Kasumi-1 (cell line): Measurements from ENCODE around the gene IFNG.

Source experiments
- DNase-seq, 2 experiments: peaks; one replicate each; lab custom pipeline; 2025; lab: John Stamatoyannopoulos, UW

IFNG gene

DNA sequence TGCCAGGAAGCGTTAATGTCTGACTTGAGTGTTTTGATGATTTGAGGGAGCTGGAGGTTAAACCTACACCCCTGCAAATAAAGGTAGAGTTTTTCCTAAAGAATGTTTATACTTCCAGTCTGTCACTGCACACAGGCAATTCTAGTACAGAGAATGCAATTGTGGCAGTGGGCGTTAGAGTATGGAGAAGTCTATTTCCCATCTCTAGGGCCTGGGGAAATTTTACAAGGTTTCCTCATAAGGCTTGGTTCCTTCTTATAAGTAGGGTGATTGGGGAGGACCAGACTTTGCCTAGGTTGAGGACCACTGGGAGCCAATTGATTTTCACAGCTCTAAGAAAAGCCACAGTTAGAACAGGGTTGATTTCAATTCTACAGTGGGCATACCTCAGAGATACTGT is 44.3 kb downstream of the IFNG start:
- DNase-seq: no peak

DNA sequence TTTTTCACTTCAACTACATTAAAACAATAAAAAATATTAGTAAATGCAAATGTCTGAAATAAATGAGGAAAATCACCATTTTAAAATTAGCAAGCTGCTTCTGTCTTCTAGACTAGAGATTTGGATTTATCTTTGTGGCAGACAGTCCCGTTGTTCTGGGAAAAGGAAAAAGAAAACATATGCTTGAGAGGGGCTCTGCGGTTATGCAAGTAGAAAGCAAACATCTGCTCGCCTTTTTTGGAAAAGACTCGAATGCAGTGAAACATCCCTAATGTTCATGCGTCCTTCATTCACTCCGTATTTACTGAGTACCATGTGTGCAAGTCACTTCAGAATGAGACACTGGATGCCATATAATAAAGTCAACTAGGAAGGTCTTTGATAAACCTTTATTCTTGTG is 44.9 kb downstream of the IFNG start:
- no peak for DNase-seq

DNA sequence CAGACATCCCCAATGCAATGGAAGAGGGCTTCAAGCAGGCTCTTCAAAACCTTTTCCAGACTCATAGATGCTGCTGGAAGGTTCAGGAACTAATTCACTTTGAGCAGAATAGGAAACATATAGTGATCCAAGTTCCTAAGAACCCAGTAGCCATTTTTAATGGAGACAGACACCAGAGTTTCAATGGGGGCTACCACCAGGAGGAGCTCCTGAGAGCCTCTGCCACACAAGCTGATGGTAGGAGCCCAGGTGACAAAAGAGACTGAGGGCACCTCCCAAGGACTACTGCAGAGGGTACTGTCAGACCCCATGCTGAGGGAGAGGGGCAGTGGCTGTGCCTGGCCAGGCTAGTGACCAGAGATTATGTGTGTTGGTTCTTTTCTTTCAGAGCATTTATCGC is 45.9 kb downstream of the IFNG start:
- no peak for DNase-seq

DNA sequence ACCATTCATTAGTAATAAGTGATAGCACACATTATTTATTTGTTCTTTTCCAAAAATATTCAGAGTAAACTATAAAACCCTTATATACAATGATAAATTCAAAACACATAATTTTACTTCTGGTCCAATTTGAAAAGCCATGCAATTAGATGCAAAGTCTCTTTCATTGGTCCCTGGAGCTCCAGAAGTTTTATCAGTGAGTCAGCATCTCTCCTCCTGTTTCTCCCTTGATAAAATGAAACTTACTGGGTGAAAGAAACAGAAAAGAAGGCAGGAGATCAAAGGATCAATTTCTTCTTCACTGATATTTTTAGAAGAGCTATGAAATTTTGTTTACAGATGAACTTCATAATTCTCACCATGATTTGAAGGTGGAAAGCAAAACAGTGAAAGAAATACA is 47.5 kb downstream of the IFNG start:
- DNase-seq: no peak

DNA sequence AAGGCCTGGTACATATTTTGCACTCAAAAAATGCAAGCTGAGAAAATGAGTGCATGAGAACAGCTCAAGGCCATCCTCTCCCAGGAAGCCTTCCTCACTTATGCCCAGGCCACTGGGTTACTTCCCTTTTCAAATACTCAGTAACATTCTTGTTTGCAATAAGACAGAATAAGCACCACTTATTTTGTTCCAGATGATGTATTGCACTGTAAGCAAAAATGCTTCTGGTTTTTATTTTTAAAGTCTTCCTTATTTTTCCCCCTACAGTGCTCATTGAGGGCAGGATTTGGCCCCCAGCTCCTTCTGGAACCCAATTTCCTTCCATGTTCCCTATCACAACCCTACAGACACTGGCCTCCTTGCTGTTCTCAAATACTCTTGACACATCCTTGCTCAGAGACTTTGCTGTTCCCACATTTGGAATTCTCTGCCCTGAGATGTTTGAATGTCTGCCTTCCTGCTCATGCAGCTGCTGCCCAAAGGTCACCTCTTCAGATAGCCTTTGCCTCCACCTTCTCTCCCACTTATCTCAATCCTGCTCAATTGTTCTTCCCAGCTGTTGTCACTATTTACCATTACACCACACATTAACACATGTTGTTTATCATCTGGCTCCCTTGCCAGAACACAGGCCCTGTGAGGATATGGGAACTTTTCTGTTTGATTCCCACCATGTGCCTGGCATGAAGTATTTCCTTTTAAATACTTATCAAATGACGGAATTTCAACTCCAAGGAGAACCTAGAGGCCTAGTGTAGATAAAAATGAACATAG is 49.9 kb downstream of the IFNG start:
- DNase-seq: no peak

DNA sequence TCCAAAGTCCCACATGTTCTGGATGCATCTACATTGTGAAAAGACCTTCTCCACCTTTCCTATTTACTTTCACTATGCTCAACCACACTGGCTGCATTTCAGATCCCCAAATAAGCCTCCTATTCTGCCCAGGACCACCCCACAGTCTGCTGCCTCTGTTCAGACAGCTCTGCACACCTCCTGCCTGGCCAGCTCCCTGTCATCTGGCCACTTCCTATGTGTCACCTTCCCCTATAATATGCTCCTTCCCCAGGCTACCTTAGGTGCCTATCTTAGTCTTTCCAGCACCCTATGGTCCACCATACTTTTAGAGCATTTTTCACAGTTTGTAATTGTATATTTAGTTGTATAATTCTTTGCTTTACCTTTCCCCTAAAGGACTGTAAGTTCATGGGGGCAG is 50.5 kb downstream of the IFNG start:
- no peak for DNase-seq

DNA sequence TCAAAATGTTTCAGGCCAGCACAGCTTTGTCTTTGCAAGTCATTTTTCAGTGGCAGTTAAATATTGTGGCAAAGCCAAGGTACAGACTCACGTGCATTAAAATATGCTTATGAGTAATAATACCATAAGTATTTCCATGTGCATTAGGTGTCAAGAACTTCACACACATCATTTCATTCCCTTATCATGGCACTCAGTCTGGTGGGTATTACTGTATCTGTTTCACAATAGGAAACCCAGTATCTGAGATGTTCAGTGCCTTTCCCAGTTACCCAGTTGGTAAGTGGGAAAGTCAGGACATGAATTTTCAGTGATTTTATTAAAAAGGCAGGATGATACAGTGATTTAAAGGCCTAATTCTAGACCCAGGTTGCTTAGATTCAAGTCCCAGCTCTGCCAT is 52.9 kb downstream of the IFNG start:
- DNase-seq: no peak

DNA sequence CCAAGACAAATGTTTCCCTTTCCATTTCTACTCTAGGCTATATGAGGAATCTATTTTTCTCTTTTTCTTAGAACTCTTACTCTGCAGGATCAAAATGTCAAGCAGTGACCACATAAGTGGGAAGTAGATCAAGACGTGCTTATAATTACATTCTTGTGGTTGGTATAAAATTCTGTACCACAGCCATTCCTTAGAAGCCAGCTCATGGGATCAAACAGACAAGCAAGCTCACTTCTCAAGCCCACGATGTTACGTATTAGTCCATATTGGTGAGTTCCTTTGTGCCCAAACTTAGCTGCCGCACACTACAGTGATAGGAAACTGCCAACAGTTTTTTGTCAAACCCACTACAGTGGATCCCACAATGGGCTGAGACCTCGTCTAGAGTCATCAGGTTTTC is 53.4 kb downstream of the IFNG start:
- peak in 1 of 2 experiments; percentile 31 for DNase-seq
